OCI-LY7 (cell line): ENCODE results near the gene KIF22. TPM values are rescaled to one million over a fixed set of nuclear protein-coding genes. Genes with fewer than 3 reads are reported as not detected.

ENCODE experiments used
- BruUV-seq: library from RNA; stranded (reverse); fragments of 400-500 nt; replicated peaks from 2 replicates; lab custom pipeline; 2021; lab: Mats Ljungman, UMichigan
- CTCF ChIA-PET: fragments of 300-600 bp; sonication (Branson Sonifier 250); formaldehyde crosslinking; loops from one replicate; lab custom pipeline; 2022; ENCODE audit warnings: antibody characterized with exemption; ENCODE audit not compliant: unreplicated experiment; lab: Charles Lee
- POLR2A ChIA-PET: fragments of 300-600 bp; sonication (Branson Sonifier 250); formaldehyde crosslinking; loops from one replicate; lab custom pipeline; 2022; ENCODE audit warnings: antibody characterized with exemption; lab: Charles Lee
- DNase-seq: peaks from one replicate; pipeline ENCODE4 v3.0.0-alpha.2; 2015; ENCODE audit warnings: low spot score
- H2AFZ ChIP-seq: fragments of 200-600 bp; sonication (generic), shearing (Covaris generic); 2 replicates; pipeline ENCODE4 v1.6.1; 2014; ENCODE audit warnings: mild to moderate bottlenecking, antibody characterized with exemption, low read length, moderate library complexity
- H3K27ac ChIP-seq: fragments of 200-600 bp; sonication (generic); 2 replicates; pipeline ENCODE4 v1.5.1; 2014; ENCODE audit warnings: mixed run types, low read depth, mild to moderate bottlenecking, moderate library complexity, low read length, inconsistent platforms; ENCODE audit not compliant: poor library complexity, severe bottlenecking
- H3K36me3 ChIP-seq: fragments of 200-600 bp; sonication (generic); 2 replicates; pipeline ENCODE4 v1.6.1; 2014; ENCODE audit warnings: mild to moderate bottlenecking, antibody characterized with exemption, low read length, moderate library complexity, mixed read lengths; ENCODE audit not compliant: insufficient read depth
- H3K4me1 ChIP-seq: fragments of 200-600 bp; sonication (generic); 2 replicates; pipeline ENCODE4 v1.5.1; 2014; ENCODE audit warnings: mild to moderate bottlenecking, low read length; ENCODE audit not compliant: insufficient read depth, poor library complexity, severe bottlenecking
- H3K4me2 ChIP-seq: fragments of 200-600 bp; sonication (generic); 2 replicates; pipeline ENCODE4 v1.6.1; 2014; ENCODE audit warnings: mild to moderate bottlenecking, low read length
- H3K4me3 ChIP-seq: fragments of 200-600 bp; sonication (generic); 2 replicates; pipeline ENCODE4 v1.5.1; 2014; ENCODE audit warnings: mild to moderate bottlenecking, low read depth, low read length; ENCODE audit not compliant: poor library complexity, severe bottlenecking
- H3K79me2 ChIP-seq: fragments of 200-600 bp; sonication (generic); 2 replicates; pipeline ENCODE4 v1.6.1; 2016; ENCODE audit warnings: low read depth, mild to moderate bottlenecking, low read length, moderate library complexity, mixed read lengths; ENCODE audit not compliant: insufficient read depth
- H3K9me2 ChIP-seq: fragments of 200-600 bp; sonication (generic); 2 replicates; pipeline ENCODE4 v1.6.1; 2016; ENCODE audit warnings: mild to moderate bottlenecking, low read length, mixed read lengths; ENCODE audit not compliant: insufficient read depth
- H3K9me3 ChIP-seq: fragments of 200-600 bp; sonication (generic); 2 replicates; pipeline ENCODE4 v1.6.1; 2014; ENCODE audit warnings: mild to moderate bottlenecking, mixed run types, low read length, mixed read lengths
- H4K20me1 ChIP-seq: fragments of 200-600 bp; sonication (generic); 2 replicates; pipeline ENCODE4 v1.6.1; 2014; ENCODE audit warnings: mild to moderate bottlenecking, antibody characterized with exemption, low read length, moderate library complexity, mixed read lengths; ENCODE audit not compliant: insufficient read depth
- EZH2phosphoT487 ChIP-seq: fragments of 200-600 bp; sonication (generic); IDR thresholded peaks from 2 replicates; pipeline ENCODE4 v1.6.1; 2018; ENCODE audit warnings: low read depth, borderline replicate concordance, mild to moderate bottlenecking, mixed run types, antibody characterized with exemption, low read length, moderate library complexity, mixed read lengths
- intact Hi-C: fragments of 100-400 bp; cut with micrococcal nuclease; formaldehyde crosslinking; loops from one replicate; pipeline ENCODE4 v1.10.0; 2022; ENCODE audit not compliant: unreplicated experiment
- total RNA-seq, 2 experiments: library from RNA; depleted of rRNA in 1 of 2; stranded (reverse); fragments of >200 nt in 1 of 2; shearing (Covaris generic) in 1 of 2; gene quantifications; 2 replicates each; pipeline ENCODE4 v1.2.3, GENCODE V29; 2014 to 2022
- TF ChIP-seq, protein P1 (sequence below): fragments of 200-600 bp; sonication (generic); conservative IDR thresholded peaks from 2 replicates; pipeline ENCODE4 v1.5.1; 2014; ENCODE audit warnings: mild to moderate bottlenecking, antibody characterized with exemption, low read length, moderate library complexity, mixed read lengths

KIF22 gene
- total RNA-seq, 2 experiments from 2014 or later, result 232 to 339 TPM

GRCh38 chr16:29841631-29842030, 51.1 kb downstream of the KIF22 start:
- Histone ChIP-seq H3K27ac (no peak overlapping the region), H2AFZ (no peak overlapping the region), H3K9me3 (no peaks in the 10 kb centered on the region), H3K9me2 (no peaks in the 10 kb centered on the region), H4K20me1 (no peaks in the 10 kb centered on the region), H3K79me2 (no peaks in the 10 kb centered on the region), H3K4me3 (no peak overlapping the region), H3K4me2 (no peak overlapping the region), H3K4me1 (no peaks in the 10 kb centered on the region), H3K36me3 (no peaks in the 10 kb centered on the region)
- TF ChIP-seq, protein P1, sequence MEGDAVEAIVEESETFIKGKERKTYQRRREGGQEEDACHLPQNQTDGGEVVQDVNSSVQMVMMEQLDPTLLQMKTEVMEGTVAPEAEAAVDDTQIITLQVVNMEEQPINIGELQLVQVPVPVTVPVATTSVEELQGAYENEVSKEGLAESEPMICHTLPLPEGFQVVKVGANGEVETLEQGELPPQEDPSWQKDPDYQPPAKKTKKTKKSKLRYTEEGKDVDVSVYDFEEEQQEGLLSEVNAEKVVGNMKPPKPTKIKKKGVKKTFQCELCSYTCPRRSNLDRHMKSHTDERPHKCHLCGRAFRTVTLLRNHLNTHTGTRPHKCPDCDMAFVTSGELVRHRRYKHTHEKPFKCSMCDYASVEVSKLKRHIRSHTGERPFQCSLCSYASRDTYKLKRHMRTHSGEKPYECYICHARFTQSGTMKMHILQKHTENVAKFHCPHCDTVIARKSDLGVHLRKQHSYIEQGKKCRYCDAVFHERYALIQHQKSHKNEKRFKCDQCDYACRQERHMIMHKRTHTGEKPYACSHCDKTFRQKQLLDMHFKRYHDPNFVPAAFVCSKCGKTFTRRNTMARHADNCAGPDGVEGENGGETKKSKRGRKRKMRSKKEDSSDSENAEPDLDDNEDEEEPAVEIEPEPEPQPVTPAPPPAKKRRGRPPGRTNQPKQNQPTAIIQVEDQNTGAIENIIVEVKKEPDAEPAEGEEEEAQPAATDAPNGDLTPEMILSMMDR, result no peak
- TF ChIP-seq EZH2phosphoT487, result no peak
- ChIA-PET CTCF (no interaction called here), POLR2A (no interaction called here)
- BruUV-seq, result no TSS peak
- no peak for DNase-seq
- intact Hi-C loops, result no loop called here

DNA sequence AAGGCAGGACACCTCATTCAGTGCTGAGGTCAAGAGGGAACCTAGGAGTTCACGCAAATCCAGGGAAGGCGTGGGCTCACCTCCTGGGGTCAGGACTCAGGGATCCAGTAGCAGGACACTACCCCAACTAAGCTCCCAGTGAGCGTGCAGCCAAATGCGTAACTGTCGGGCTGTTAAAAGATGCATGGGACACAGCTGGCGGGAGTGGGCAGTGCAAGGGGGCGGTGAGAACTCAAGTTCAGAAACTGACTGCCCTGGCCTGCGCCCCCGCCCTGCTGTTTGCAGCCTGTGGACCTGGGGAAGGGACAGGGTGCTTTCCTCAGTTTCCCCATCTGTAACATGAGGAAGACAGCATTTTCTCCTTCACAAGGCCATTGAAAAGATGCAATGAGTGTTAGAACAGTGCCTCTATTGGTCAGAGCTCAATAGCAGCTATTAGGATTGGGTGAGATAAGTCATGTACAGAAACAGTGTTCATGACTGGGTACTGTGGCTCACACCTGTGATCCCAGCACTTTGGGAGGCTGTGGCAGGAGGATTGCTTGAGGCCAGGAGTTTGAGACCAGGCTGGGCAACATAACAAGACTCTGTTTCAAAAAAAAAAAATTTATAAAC, 52.3 kb downstream of the KIF22 start:
- H4K20me1 ChIP-seq, result no peaks in the 10 kb centered on the region
- POLR2A ChIA-PET, result no interaction called here
- intact Hi-C loops, result no loop called here

GRCh38 chr16:29843931-29844330, 53.4 kb downstream of the KIF22 start:
- H3K4me3 ChIP-seq, result no peak overlapping the region
- no peak overlapping the region for H3K27ac ChIP-seq
- H3K79me2 ChIP-seq, result no peaks in the 10 kb centered on the region
- BruUV-seq, result no TSS peak
- H3K4me1 ChIP-seq, result no peaks in the 10 kb centered on the region
- H2AFZ ChIP-seq, result no peak overlapping the region
- intact Hi-C loops, result no loop called here
- ChIA-PET POLR2A (no interaction called here), CTCF (no interaction called here)
- TF ChIP-seq, protein P1, result no peak
- TF ChIP-seq EZH2phosphoT487, result no peak
- H3K4me2 ChIP-seq, result no peak overlapping the region
- H3K9me3 ChIP-seq, result no peaks in the 10 kb centered on the region
- no peaks in the 10 kb centered on the region for H3K36me3 ChIP-seq
- H3K9me2 ChIP-seq, result no peaks in the 10 kb centered on the region
- no peak for DNase-seq
- no peaks in the 10 kb centered on the region for H4K20me1 ChIP-seq

More for the DNA sequence above, 52.3 kb downstream of the KIF22 start:
- no peak for TF ChIP-seq EZH2phosphoT487
- TF ChIP-seq, protein P1, result peak; percentile 60
- Histone ChIP-seq H3K4me2 (no peak overlapping the region), H3K4me1 (no peaks in the 10 kb centered on the region), H3K79me2 (no peaks in the 10 kb centered on the region), H3K27ac (no peak overlapping the region), H3K4me3 (no peak overlapping the region), H3K36me3 (no peaks in the 10 kb centered on the region), H3K9me3 (no peaks in the 10 kb centered on the region), H2AFZ (no peak overlapping the region), H3K9me2 (no peaks in the 10 kb centered on the region)
- DNase-seq, result no peak
- CTCF ChIA-PET, result no interaction called here
- no TSS peak for BruUV-seq
